Measurements from ENCODE around the gene CREB5.
A peak's percentile ranks its signal among the peaks of the same experiment; 100 is the strongest.
"Not testable (repeated sequence)": the region's sequence is repeated elsewhere in the genome, so short reads cannot be mapped to it uniquely, and the experiment has no call there.

CREB5 gene

DNA sequence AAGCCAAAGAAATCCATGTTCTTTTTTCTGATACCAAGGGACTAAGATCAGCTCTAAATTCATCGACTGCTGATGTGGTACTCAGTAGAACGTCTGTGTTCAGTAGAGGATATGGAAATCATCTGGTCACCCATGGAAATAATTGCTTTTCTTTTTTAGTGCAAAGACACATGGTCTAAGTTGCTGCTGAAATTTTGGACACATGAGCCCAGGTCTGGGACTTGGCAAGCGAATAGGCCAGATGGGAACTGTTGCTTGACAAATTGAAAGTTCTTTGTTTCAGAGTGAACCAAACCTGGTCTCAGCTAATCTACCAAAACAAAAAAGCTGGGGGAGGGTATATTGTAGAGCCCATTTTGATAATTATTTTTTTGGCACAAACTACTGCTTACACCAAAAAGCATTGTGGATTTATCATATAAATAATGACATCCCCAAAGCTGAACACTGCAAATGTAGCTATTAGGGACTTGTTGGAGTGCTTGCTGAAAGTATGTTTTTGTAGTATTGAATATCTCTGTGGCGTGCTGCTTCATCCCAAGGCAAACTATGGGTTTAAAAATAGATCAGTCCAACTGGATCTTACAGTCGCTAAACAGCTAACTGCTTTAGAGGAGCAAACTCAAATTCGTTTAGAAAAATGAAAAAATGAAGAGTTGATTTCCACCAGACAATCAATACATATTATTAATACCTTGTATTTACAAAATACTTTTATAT lies 401.1 kb downstream of the CREB5 start:
- no peak for DNase-seq (ENCODE audit: low read depth)

DNA sequence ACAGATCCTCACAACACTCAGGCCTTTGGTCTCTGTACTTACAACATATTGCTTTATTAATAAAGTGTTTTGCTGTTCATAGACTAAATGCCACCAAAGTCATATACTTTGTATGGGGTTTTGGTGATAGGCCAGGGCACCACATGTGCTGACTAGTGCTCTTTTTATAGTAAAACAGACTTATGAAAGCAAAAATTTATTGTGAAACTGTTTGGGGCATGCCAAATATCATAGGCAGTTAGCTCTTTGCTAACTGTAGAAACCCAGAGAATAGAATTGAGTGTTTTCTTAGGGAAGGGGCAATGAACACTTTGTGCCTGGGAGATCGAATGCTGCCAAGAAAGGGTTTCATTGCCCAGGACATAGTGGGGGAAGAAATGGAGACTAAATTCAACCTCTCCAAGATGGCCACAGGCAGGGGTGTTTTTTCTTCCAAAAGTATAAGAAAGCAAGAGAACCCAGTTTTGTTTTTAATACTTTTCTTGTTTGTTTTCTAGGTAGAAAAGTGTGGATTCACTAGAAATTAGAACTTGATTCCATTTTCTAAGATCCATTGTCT lies 403.1 kb downstream of the CREB5 start:
- DNase-seq (ENCODE audit: low read depth), result no peak

DNA sequence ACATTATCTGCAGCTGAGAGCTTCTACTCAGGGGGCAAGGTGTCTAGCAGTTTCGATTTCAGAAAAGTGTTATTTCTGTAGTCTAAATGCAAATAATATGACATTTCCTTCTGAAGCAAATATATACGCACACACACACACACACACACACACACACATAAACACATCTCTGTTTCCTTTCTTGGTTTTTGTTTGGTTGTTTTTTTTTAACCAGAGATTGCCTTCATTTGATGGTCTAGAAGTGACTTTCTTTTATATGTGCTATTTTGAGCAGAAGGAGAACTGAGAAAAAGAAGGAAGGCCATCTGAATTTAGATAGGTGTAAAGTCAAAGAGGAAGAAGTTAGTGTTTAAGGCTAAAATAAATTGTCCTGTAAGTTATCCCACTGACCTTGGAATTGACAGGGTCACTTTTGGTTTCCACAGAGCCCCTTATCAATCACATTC lies 403.6 kb downstream of the CREB5 start:
- DNase-seq (ENCODE audit: low read depth), result no peak

DNA sequence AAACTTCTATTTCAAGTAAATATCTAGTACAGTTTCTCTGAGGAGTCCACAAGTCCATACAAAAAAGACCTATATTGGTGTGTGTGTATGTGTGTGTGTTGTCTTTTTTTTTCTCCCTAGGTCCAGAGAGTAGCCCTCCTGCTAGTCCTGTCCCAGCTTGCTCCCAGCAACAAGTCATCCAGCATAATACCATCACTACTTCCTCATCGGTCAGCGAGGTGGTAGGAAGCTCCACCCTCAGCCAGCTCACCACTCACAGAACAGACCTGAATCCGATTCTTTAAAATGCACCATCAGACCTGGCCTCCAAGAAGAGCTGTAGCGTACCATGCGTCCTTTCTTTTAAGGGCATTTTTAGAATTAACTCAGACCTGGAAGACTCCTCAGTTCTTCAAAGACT lies 406.7 kb downstream of the CREB5 start:
- DNase-seq (ENCODE audit: low read depth), result no peak

DNA sequence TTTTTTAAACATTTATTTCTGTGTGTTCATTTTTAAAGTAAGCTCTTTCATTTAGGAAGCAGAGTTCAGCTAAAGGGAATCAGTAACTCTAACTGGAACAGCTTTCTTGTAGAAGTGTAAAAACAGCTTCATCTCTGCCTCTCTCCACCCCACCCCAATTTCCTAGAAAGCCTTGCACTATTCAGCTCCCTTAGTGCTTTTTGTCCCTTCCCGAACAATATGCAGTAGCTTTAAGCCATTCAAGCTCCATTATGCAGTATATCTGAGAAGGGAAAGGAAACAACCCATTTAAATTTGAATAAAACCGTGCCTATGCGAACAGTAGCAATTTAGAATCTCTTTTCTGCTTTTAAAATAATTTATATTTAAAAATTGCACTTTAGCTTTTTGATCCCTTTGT lies 411.3 kb downstream of the CREB5 start:
- DNase-seq (ENCODE audit: low read depth), result no peak

DNA sequence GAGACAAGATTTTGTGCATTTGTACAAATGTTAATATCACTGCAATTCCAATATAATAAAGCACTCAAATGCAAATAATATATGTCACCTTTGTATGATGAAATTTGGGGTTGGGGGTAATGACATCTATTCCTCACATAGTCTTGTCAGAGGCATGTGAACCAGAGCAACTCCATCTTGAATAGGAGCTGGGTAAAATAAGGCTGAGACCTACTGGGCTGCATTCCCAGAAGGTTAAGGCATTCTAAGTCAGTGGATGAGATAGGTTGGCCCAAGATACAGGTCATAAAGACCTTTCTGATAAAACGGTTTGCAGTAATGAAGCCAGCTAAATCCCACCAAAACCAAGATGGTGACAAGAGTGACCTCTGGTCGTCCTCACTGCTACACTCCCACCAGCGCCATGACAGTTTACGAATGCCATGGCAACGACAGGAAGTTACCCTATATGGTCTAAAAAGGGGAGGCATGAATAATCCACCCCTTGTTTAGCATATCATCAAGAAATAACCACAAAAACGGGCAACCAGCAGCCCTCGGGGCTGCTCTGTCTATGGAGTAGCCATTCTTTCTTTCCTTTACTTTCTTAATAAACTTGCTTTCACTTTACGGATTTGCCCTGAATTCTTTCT lies 413.6 kb downstream of the CREB5 start:
- not testable (repeated sequence) for DNase-seq (ENCODE audit: low read depth)

DNA sequence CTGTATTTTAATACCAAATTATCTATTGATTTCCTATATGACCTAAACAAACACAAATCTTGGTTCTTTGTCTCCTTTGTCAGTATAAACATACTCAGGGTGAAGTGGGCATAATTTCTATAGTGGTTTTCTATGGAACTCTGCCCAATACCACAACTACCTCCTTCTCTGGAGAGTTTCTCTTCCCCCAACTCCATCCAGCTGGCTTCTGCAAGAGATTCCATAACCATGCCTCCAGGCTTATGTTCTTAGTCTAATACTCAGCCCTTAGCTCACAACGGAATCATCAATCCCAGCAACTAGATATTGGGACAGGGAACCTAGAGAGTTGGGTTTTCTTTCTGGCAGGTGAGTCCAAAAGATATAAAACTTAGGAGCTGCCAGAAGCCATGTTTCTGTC lies 418.5 kb downstream of the CREB5 start:
- DNase-seq (ENCODE audit: low read depth), result no peak

DNA sequence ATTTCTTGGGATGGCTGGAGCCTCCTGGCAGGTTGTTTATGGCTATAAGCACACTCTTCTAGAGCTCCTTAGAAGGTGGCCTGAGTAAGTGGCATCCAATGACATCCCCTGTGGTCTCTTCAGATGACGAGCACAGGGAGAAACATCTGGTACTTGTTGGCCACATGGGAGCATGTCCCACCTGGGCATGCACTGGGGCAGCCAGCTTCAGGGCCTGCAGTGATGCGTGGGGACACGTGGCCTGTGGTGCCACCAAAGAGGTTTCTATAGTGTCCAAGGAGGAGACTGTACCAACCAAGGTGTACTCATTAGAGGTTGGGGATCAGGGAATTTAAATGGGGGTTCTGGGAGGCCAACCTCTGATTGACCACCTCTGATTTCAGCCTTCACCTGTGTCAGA lies 420.4 kb downstream of the CREB5 start:
- DNase-seq (ENCODE audit: low read depth), result no peak

DNA sequence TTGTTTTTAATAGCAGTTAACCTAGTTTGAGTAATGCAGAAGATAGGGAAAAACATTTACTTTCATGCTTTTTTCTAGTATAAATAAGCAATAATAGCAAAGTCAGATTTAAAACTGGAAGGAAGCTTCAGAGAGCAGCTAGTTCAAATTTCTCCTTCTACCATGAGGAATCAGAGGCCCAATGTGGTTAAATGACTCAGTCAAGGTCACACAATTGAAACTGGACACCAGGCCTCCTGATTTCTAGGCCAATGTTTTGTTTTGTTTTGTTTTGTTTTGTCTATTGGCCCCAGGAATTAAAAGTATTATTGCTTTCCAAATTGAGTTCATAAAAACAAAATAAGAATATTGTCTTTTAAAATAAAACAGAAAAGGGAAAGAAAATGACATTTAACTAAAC lies 423.5 kb downstream of the CREB5 start:
- no peak for DNase-seq (ENCODE audit: low read depth)

DNA sequence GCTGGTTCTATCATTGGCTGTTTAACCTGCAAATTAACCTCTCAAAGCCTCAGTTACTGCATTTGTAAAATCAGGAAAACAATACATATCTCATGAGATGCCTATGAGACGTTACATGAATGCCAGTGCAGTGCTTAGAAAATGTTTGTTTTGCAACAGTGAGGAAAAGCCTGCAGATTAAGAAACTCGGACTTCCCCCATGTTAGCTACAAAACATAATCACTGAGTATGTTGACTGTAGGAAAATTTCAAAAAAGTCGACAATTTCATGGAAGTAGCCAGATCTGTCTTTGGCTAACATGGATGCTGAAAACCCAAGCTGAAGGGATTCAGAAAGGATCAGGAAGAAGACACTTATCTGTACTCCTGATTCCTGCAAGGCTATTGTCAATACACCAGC lies 424.4 kb downstream of the CREB5 start:
- no peak for DNase-seq (ENCODE audit: low read depth)

DNA sequence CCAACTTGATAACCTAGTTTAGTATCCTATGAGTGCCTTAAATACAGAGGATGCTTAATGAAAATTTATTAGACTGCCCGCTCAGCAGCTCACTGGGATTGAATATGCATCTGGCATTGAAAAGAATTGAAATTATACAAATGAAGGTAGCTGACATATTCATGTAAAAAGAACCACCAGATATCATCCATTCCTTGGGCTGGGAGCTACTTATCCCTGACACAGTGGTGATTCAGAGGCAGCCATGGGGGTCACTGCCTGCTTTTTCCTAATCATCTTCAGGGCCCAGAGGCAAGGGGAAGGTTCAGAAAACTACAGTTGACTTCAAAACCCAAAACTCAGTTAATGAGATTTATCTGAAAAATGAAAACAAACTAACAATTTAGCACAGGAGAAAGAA lies 424.9 kb downstream of the CREB5 start:
- DNase-seq (ENCODE audit: low read depth), result no peak

DNA sequence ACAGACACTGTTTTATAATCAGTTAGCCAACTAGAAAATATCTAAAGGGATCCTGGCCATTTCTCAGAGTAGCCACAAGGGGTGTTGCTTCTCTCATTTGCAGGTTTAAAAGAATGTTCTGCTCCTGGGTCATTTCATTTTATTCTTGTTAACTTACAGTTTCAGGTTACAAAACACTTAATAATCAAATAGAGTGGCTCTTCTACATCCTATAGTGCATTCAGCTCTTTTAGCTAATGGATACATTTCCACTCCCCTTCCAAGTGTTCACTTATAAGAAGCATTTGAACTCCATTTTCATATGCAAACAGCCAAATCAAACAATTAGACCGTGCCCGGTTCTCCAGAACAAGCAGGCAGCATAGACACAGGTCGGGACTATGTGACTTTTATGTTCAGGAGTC lies 428.3 kb downstream of the CREB5 start:
- DNase-seq (ENCODE audit: low read depth), result no peak

DNA sequence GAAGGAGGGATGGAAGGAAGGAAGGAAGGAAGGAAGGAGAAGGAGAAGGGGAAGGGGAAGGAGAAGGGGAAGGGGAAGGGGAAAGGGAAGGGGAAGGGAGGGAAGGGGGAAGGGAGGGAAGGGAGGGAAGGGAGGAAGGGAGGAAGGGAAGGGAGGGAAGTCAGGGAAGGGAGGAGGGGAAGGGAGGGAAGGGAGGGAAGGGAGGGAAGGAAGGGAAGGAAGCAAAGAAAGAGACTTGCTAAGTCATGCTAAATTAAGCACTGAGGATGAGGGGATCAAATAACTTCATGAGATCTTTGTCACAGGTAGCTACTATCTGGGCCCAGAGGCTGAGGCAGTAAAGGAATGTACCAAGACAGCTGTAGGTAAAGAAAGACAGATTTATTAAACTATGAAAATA lies 429.4 kb downstream of the CREB5 start:
- DNase-seq (ENCODE audit: low read depth), result no peak

DNA sequence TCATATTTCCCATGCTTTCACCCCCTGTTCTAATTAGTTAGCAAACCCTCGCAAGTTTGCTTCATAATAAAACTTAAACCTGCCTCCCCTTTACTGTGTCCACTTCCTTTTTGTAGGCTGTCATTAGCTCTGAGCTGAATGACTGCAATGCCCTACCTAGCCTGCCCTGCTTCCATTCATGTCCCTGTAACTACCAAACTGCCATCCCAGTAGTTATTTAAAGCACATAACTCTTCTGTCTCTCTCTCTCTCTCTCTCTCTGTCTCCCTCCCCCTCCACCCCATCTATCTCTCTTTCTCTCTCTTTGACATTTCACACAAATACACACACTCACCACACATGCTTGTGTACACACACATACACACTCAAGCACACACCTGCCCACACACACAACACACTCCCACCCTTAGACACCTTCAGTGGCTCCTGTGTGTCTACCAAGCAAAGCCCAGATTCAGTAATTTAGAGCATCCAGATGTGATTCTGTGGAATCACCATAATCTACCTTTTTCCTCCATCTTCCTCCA lies 430.5 kb downstream of the CREB5 start:
- DNase-seq (ENCODE audit: low read depth), result no peak

DNA sequence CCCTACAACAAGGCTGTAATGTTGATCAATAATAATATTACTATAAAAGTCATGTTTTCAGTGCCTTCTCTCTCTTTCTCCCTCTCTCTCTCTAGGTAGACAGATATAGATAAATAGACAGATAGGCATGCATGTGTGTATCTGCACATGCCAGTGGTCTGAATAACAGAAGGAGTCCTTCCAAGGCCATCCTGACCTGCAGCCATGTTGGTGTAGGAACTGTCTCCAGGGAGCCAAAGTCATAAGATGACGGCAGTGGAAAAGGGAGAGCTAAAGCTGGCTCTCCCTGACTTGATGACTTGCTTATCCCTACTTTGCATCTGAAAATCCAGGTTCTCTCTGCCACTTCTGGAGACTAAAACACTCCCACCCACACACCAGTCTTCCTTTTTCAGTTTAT lies 432.8 kb downstream of the CREB5 start:
- no peak for DNase-seq (ENCODE audit: low read depth)

DNA sequence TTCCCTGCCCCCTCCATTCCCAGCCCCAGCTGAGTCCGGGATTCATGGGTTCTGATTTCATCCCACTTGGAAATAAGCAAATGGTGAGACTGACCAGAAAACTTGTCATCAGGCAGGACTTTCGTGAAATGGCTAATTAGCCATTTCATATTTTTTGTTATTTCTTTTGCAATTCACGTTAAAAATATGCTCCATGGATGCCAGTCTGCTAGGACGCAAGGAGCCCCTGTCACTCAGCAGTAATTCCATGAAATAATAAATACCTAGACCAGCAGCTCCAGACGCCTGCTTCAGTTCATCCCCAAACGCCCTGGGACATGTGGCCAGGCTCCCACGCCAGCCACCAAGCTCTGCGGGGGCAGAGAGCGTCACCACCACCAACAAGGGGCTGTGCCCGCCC lies 434.9 kb downstream of the CREB5 start:
- no peak for DNase-seq (ENCODE audit: low read depth)

DNA sequence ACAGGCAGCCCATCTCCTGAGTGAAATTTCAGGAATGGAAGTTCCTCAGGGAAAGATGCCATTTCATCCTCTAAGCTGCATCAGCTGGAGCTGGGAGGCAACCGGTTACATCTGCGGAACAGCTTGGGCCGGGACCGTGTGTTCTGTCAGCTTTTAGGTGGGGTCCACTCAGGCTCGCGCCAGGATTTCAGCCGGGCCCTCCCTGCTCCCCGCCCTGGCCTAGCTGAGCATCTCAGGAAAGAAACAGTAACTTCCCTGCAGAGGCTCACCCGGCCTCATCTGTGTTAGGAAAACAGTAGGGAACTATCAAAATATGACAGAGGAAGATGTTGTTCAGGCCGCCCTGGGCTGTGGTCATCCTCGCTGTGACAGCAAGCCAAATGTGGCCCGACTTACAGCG lies 435.4 kb downstream of the CREB5 start:
- no peak for DNase-seq (ENCODE audit: low read depth)

DNA sequence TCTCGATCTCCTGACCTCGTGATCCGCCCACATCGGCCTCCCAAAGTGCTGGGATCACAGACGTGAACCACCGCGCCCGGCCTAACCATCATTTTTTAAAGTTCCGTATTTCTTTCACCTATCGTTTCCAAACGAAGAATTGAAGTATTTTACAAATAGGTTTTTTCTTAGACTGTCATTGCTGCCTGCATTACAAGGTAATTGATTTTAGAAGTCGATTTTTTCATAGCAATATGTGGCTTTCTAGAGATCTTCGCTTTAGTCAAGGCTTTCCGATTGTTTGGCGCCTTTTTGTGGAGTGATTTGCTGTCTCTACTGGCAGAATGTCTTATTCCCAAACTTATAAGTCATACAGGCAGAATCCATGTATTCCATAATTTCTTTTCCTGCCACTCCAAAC lies 436.6 kb downstream of the CREB5 start:
- DNase-seq (ENCODE audit: low read depth), result no peak

DNA sequence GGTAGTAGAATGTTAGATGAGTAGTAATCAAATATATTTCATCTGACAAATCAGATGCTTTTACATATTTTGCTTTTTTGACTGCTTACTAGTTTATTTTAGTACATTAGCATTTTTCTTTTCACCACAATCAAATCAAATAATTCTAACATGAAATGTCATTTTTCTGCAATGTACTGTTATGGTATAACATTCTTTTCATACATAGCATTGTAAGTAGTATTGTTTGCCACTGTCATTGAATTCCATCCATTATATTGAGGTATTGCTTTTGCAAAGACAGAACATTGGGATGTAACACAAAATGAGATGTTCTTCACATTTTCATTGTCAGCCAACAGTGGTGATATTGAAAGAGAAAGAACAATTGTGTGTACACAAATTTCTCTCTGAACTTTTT lies 438.4 kb downstream of the CREB5 start:
- DNase-seq (ENCODE audit: low read depth), result no peak

DNA sequence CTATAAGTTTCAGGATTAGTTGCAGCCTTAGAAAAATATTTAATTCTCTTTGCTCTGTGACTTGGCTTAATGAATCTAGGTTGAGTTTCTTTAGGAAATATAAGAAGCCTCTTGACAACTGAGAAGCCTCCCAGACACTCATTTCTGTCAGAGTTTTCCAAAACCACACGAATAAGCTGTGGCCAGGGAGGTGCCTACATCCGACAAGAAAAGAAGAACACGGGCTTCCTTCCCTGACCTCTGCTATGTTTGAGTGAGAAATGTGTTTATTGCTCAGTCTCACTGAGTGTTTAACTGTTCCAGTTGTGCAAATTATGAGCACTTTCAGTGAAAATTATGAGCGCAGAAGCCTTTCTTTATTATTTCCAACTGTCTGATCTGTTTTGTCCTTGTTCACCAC lies 440.8 kb downstream of the CREB5 start:
- DNase-seq (ENCODE audit: low read depth), result no peak

DNA sequence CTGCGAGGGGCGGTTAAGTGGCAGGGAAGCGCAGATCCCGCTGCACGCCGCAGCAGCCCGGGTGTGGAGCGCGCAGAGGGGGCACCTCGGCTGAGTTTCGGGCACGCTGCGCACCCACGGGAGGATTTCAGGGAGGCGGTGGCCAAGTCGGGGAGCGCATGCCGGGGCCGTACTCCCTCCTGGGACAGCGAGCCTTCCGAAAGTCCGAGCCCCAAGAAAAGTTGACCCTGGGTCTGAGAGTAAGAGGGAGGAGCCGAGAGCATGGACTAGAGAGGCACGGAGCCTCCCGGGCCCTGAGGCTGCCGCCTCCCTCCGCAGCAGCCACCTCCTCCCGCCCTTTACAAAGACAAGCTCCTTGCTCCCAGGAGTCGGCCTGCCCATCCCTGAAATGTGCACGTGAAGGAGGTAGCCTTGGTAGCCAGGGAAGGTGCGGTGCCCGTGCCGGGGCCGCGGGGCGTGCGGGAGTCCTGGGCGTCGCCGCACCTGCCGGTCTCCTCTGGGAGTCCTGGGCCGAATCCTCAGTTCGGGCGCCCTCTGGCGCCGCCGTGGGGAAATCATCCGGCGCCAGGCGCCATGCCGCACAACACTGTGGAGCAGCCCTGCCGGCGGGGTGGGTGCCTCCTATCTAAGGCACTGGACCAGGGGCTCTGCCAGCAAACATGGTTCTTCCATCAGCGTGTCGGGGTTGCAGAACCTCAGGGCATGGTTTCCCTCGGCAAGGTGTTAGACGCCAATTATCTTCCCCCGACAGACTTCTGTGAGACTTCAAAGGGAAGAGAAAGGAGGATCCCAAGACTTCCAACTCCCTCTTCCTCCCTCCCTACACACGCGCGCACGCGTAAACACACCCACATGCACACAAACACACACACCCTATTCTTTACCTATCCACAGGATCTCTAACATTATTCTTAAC lies 441.8 kb downstream of the CREB5 start:
- peak; percentile 36 for DNase-seq (ENCODE audit: low read depth)

DNA sequence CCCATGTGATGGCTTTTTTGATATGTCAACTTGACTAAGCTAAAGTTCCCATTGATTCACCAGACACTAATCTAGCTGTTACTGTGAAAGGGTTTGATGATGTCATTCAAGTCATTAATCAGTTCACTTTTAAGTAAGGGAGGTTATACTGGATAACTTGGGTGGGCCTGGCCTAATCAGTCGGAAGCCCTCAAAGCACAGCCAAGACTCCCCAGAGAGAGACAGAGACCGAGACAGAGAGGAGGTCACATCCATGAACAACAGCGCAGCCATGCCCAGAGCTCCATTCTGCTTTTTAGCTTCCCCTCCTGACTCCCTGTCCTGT lies 442.4 kb downstream of the CREB5 start:
- DNase-seq (ENCODE audit: low read depth), result no peak

Data from stimulated activated CD8-positive, alpha-beta memory T cell treated with anti-CD3 and anti-CD28 coated beads, Interleukin-7, amount 100 ng/mL, for 24 hours (primary cell).